OCI-LY7 (cell line): ENCODE results near the gene AKT1.

Source experiments
- CTCF ChIP-seq: fragments of 200-600 bp; sonication (generic); conservative IDR thresholded peaks from 2 replicates; pipeline ENCODE4 v1.5.1; 2014; ENCODE audit warnings: mild to moderate bottlenecking, antibody characterized with exemption, low read length, moderate library complexity, mixed read lengths
- EZH2phosphoT487 ChIP-seq: fragments of 200-600 bp; sonication (generic); IDR thresholded peaks from 2 replicates; pipeline ENCODE4 v1.6.1; 2018; ENCODE audit warnings: low read depth, borderline replicate concordance, mild to moderate bottlenecking, mixed run types, antibody characterized with exemption, low read length, moderate library complexity, mixed read lengths

- TF ChIP-seq CTCF = no peak
- no peak for TF ChIP-seq EZH2phosphoT487
These were observed 6.2 kb upstream of the AKT1 start for GRCh38 chr14:104801520-104802393.
